ENCODE data around the gene SLC22A1. TPM values are rescaled to one million over a fixed set of nuclear protein-coding genes. Genes with fewer than 3 reads are reported as not detected.

The SLC22A1 gene
- total and polyA plus RNA-seq, 10 of the 15 experiments (the other 5 are each of a cell fraction or from before 2014, with no cell fraction given): 0.09 to 0.28 (median 0.15) TPM; not detected in 3

DNA sequence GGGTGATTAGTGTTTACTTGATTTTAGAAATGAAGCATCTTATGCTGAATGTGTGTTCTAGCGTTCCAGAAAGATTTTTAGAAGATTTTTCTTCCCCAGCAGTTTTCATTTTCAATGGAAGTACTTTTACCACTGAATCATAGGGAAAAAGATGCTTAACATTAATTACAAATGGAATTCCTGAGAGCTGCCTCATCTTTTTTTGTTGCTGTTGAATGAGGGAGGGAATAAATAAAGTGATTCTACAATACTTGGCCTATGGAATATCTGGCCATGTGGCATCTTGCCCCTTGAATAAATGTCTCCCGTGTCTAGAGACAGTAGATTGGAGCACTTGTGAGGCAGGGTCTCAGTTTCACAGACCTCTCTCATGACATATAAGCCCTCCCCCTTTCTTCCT lies 44.1 kb upstream of the SLC22A1 start:
- ChIA-PET SMC1A (ENCODE audit: uncharacterized antibody, unreplicated experiment) (interaction anchor here (2.3 kb wide), 1 partner anchor 214 kb away, joined by 6 read pairs; no protein-coding TSS in a partner anchor), CTCF (no interaction called here), RAD21 (ENCODE audit: unreplicated experiment) (no interaction called here), POLR2A (no interaction called here)
- Histone ChIP-seq H3K4me2 (ENCODE audit: control insufficient read depth, insufficient read depth) (no peak overlapping the region), H3K4me3 (no peak overlapping the region), H3K4me1 (ENCODE audit: control insufficient read depth, insufficient read depth, low read length) (no peaks in the 10 kb centered on the region), H3K9me3 (replicated peaks; ENCODE audit: control insufficient read depth, insufficient read depth, low read length) (no peaks in the 10 kb centered on the region), H3K27me3 (replicated peaks in 1 of 2; ENCODE audit: control insufficient read depth in 2 of 2, insufficient read depth in 2 of 2, low read length in 1 of 2) (no peaks in the 10 kb centered on the region), H3K27ac (ENCODE audit: control insufficient read depth, insufficient read depth) (no peak overlapping the region), H2AFZ (ENCODE audit: control insufficient read depth, low read depth, low read length) (no peak overlapping the region), H3K79me2 (ENCODE audit: control insufficient read depth, insufficient read depth, low read length) (no peaks in the 10 kb centered on the region), H4K20me1 (ENCODE audit: control insufficient read depth, insufficient read depth) (no peaks in the 10 kb centered on the region), H3K9ac (ENCODE audit: control insufficient read depth, insufficient read depth, low read length) (no peak overlapping the region), H3K36me3 (ENCODE audit: control insufficient read depth in 2 of 2, insufficient read depth in 2 of 2, low read length in 1 of 2) (peaks cover 25 to 44% of the 10 kb centered on the region in 2 experiments)
- in situ Hi-C loops (cut with MboI) (no loop called here), intact Hi-C loops (cut with micrococcal nuclease; ENCODE audit: unreplicated experiment) (no loop called here)
- DNase-seq (ENCODE audit: low read depth, low spot score) (no peak), FAIRE-seq (no peak), ATAC-seq (no peak)
- TF ChIP-seq, protein P1, sequence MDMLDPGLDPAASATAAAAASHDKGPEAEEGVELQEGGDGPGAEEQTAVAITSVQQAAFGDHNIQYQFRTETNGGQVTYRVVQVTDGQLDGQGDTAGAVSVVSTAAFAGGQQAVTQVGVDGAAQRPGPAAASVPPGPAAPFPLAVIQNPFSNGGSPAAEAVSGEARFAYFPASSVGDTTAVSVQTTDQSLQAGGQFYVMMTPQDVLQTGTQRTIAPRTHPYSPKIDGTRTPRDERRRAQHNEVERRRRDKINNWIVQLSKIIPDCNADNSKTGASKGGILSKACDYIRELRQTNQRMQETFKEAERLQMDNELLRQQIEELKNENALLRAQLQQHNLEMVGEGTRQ (IDR thresholded peaks at IDR 0.05; ENCODE audit: borderline replicate concordance, low read depth, low read length): no peak
- TF ChIP-seq ZNF592 (IDR thresholded peaks at IDR 0.05): no peak
- no peak for TF ChIP-seq CHD2 (IDR thresholded peaks at IDR 0.05; ENCODE audit: borderline replicate concordance, low read depth, low read length)
- 98% methylated on average over 2 of the region's 2 CpGs for WGBS (ENCODE audit: insufficient coverage, insufficient replicate concordance, low lambda C conversion rate, missing lambda C conversion rate)
- no TSS peak for BruUV-seq (replicated peaks)

Data from GM12878 (cell line).